GM19099 (cell line): Measurements from ENCODE around the gene IGFBPL1.

ENCODE experiments used
- POLR2A ChIP-seq: IDR thresholded peaks from 3 replicates; pipeline ENCODE4 v1.6.1; 2011; ENCODE audit warnings: low read depth; ENCODE audit not compliant: insufficient read length; ENCODE audit errors: extremely low read depth

Gene IGFBPL1

GRCh38 chr9:38359297-38359653, 65.0 kb downstream of the IGFBPL1 start:
- TF ChIP-seq POLR2A = no peak

- no peak for TF ChIP-seq POLR2A
Measured at GRCh38 chr9:38358390-38359296, 65.6 kb downstream of the IGFBPL1 start.

GRCh38 chr9:38357350-38358114, 66.7 kb downstream of the IGFBPL1 start:
- no peak for TF ChIP-seq POLR2A

GRCh38 chr9:38356851-38357250, 67.4 kb downstream of the IGFBPL1 start:
- TF ChIP-seq POLR2A = no peak
